Psoas muscle (tissue), 8 donors: ENCODE results near the gene KLHL33. TPM values are rescaled to one million over a fixed set of nuclear protein-coding genes. Genes with fewer than 3 reads are reported as not detected.

Source experiments
- ATAC-seq, 4 donors: fragments of 200-7000 bp; cut with Tn5 transposase; one replicate each; pipeline ENCODE4 v1.9.1; 2020; ENCODE audit warnings: moderate library complexity in 3 of 4, mild to moderate bottlenecking in 2 of 4
- DNase-seq, 2 donors: peaks; one replicate each; pipeline ENCODE4 v3.0.0-alpha.2; 2020
- H3K27ac ChIP-seq: fragments of 200-600 bp; one replicate; pipeline ENCODE4 v1.8.0; 2022
- H3K27me3 ChIP-seq, 3 donors: fragments of 200-600 bp in 1 of 3; one replicate each; pipeline versions ENCODE4 v1.6.1 to v1.8.0; 2013 to 2022; ENCODE audit warnings: low read length in 2 of 3, mild to moderate bottlenecking in 2 of 3, moderate library complexity in 1 of 3; ENCODE audit not compliant: insufficient read depth in 3 of 3
- H3K36me3 ChIP-seq, 2 donors: fragments of 200-600 bp in 1 of 2; one replicate each; pipeline versions ENCODE4 v1.6.1 to v1.8.0; 2013 to 2022; ENCODE audit warnings: low read depth in 1 of 2, mild to moderate bottlenecking in 1 of 2, moderate library complexity in 1 of 2; ENCODE audit not compliant: insufficient read depth in 1 of 2
- H3K4me1 ChIP-seq: fragments of 200-600 bp; one replicate; pipeline ENCODE4 v1.8.0; 2022
- H3K4me3 ChIP-seq: fragments of 200-600 bp; one replicate; pipeline ENCODE4 v1.8.0; 2022; ENCODE audit warnings: mild to moderate bottlenecking
- H3K9me3 ChIP-seq: fragments of 200-600 bp; one replicate; pipeline ENCODE4 v1.8.0; 2022
- CTCF ChIP-seq: fragments of 200-600 bp; IDR thresholded peaks from one replicate; pipeline ENCODE4 v1.8.0; 2022; ENCODE audit warnings: antibody characterized with exemption
- WGBS, 3 donors: extraction: QIAGEN DNeasy Blood & Tissue Kit; methylation state at CpG; one replicate each; pipeline versions ENCODE4 v1.1.6 to v1.1.7; 2013; 5-methylcytosine and 5-hydroxymethylcytosine counted together
- intact Hi-C, 2 donors: fragments of 100-400 bp; cut with DNase I; formaldehyde crosslinking; loops; one replicate each; pipeline versions ENCODE4 v1.11.0 to v1.14.2; 2022
- polyA plus RNA-seq, 3 donors: library from polyadenylated mRNA; stranded (reverse); fragments of 200-250 nt; gene quantifications; one replicate each; pipeline ENCODE4 v1.2.3, GENCODE V29; 2013
- total RNA-seq, 4 donors: library from RNA; stranded (reverse); fragmentation: NEBNext Ultra II Directional in 2 of 4; extraction: Animal tissue kit (Norgen Biotek cat#: 25700) in 2 of 4; gene quantifications; one replicate each; pipeline versions ENCODE4 v1.2.1 to v1.2.4, GENCODE V29; 2021 to 2023
- donor health status: healthy with polysubstance abuse.
- donor health status: DM: no; HTN: no; CAD: no; lungs with moderate emphysema.
- donor health status: Bipolar disorder and iron deficiency.
- donor health status: healthy.
- donor health status: DM: yes; HTN: yes; CAD: no.
- donor health status: DM: no; HTN: no; CAD: no.
- donor health status: DM: no; HTN: no; CAD: no.
- donor health status: DM: yes; HTN: yes; CAD: no.

The KLHL33 gene
- total and polyA plus RNA-seq, 7 donors = 0.30 to 19.5 (median 2.8) TPM

GRCh38 chr14:20476776-20477175 lies 40.8 kb upstream of the KLHL33 start:
- TF ChIP-seq CTCF = no peak
- DNase-seq (no peak), ATAC-seq (no peak)
- Histone ChIP-seq H3K27ac (no peak overlapping the region), H3K4me3 (no peak overlapping the region), H3K9me3 (no peaks in the 10 kb centered on the region), H3K4me1 (no peaks in the 10 kb centered on the region), H3K36me3 (peaks cover 13 to 45% of the 10 kb centered on the region in 2 donors), H3K27me3 (no peaks in the 10 kb centered on the region)
- intact Hi-C loops = no loop called here
- 81 to 86% (median 85%) methylated on average over 5 of the region's 5 CpGs for WGBS, 3 donors

GRCh38 chr14:20472536-20473169 lies 36.7 kb upstream of the KLHL33 start:
- no peaks in the 10 kb centered on the region for H3K27me3 ChIP-seq
- no peak for ATAC-seq
- no peaks in the 10 kb centered on the region for H3K9me3 ChIP-seq
- no peak overlapping the region for H3K27ac ChIP-seq
- H3K36me3 ChIP-seq = peaks cover 13 to 45% of the 10 kb centered on the region in 2 donors
- DNase-seq = no peak
- intact Hi-C loops = no loop called here
- no peak for TF ChIP-seq CTCF
- 87 to 92% (median 91%) methylated on average over 2 of the region's 2 CpGs for WGBS, 3 donors
- H3K4me3 ChIP-seq = no peak overlapping the region
- H3K4me1 ChIP-seq = peaks cover 6% of the 10 kb centered on the region

GRCh38 chr14:20470603-20470901 lies 34.6 kb upstream of the KLHL33 start:
- 1 to 6% (median 3%) methylated on average over 2 of the region's 2 CpGs for WGBS, 3 donors
- TF ChIP-seq CTCF = no peak
- Histone ChIP-seq H3K27ac (peak overlapping the region; percentile 75), H3K4me1 (peaks cover 6% of the 10 kb centered on the region), H3K36me3 (peaks cover 4 to 31% of the 10 kb centered on the region in 2 donors), H3K27me3 (no peaks in the 10 kb centered on the region), H3K4me3 (peak overlapping the region; percentile 78), H3K9me3 (no peaks in the 10 kb centered on the region)
- intact Hi-C loops = no loop called here
- ATAC-seq = no peak
- DNase-seq = no peak

- TF ChIP-seq CTCF = no peak
- 3 to 5% (median 5%) methylated on average over 12 of the region's 12 CpGs for WGBS, 3 donors
- Histone ChIP-seq H3K36me3 (peaks cover 3 to 25% of the 10 kb centered on the region in 2 donors), H3K4me3 (peak overlapping the region; percentile 78), H3K27me3 (no peaks in the 10 kb centered on the region), H3K9me3 (no peaks in the 10 kb centered on the region), H3K4me1 (peaks cover 6% of the 10 kb centered on the region), H3K27ac (peak overlapping the region; percentile 75)
- intact Hi-C loops = loop anchor here (5.0 to 10.0 kb wide), 2 partner anchors 137 to 215 kb away; partner anchors contain the start of genes ANG (in 1 of the 2) and RNASE4 (in 1 of the 2)
- ATAC-seq (peak; percentile 71 to 84 (median 75)), DNase-seq (peak in 1 of 2 donors; percentile 18)
Observed at GRCh38 chr14:20469890-20470602, 34.1 kb upstream of the KLHL33 start.
